ENCODE data around the gene NRK. TPM values are rescaled to one million over a fixed set of nuclear protein-coding genes. Genes with fewer than 3 reads are reported as not detected.
"Not testable (repeated sequence)": the region's sequence is repeated elsewhere in the genome, so short reads cannot be mapped to it uniquely, and the experiment has no call there.

NRK gene
- total RNA-seq, 1 donor from 2014 or later = 0.34 TPM

GRCh38 chrX:105909576-105909975 lies 87.2 kb downstream of the NRK start:
- no peak for DNase-seq

- no peak for DNase-seq
These were observed 88.3 kb downstream of the NRK start for GRCh38 chrX:105910563-105911105.

- no peak for DNase-seq
These were observed 122.9 kb downstream of the NRK start for GRCh38 chrX:105945266-105945665.

DNA sequence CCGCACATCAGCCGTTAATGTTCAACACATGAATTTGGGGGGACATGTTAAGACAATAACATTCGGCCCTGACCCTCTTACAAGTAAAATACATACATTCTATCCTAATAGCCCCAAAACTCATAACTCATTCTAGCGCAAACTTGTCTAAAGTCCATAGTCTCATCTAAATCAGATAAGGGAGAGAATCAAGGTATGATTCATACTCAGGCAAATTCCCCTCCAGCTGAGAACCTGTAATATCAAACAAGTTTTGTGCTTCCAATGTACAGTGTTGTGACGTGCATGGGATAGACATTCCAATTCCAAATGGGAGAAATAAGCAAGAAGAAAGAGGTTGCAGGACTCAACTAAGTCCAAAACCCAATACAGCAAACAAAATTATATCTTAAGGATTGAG lies 147.1 kb downstream of the NRK start:
- no peak for DNase-seq

DNA sequence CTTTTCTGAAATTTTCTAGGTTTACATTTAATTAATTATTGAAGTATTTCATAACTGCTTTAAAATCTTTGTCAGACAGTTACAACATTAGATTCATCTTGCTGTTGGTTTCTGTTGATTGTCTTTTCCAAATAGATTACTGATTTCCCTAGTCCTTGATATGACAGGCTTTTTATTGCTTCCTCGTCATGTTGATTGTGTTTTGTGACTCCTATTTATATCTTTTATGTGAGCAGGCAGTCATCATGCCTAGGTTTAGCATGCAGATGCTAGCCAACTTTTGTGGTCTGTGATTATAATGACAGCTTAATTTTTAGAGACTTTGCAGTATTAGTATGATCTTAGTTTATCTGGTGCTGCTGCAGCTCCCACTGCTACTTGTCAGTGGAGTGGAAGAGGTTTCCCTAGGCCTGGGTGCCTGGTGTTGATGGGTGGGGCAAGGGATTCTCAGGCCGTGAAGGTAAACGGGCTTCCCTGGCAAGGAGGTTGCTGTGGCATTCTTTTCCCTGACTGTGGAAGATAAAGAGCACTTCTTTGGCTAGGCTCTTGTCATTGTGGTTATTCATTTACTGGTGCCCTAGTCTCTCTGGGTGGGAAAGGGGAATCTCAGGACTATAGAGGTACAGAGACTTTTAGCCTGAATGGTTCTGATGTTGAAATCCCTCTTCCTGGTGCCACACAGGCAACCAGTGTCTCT lies 150.5 kb downstream of the NRK start:
- no peak for DNase-seq

- no peak for DNase-seq
These were observed 151.0 kb downstream of the NRK start for GRCh38 chrX:105973387-105973739.

DNA sequence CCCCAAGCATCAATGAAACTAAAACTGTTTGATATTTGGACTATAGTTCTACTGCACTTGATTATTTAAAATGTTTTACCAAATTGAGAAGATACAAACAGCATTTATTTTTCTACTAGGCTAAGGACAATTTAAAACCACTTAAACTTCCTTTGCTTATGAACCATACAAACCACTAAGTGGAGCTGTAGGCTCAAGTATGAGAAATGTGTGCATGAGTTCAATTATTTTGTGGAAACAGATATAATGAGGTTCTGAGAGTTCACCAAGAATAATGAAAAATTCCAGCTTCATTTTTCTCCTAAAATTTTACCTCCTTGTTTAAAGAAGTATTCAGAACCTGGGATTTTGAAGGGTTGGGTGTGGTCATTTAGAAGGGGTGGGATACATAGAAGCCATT lies 153.0 kb downstream of the NRK start:
- no peak for DNase-seq

- no peak for DNase-seq
These were observed 159.6 kb downstream of the NRK start for GRCh38 chrX:105981772-105982485.

DNA sequence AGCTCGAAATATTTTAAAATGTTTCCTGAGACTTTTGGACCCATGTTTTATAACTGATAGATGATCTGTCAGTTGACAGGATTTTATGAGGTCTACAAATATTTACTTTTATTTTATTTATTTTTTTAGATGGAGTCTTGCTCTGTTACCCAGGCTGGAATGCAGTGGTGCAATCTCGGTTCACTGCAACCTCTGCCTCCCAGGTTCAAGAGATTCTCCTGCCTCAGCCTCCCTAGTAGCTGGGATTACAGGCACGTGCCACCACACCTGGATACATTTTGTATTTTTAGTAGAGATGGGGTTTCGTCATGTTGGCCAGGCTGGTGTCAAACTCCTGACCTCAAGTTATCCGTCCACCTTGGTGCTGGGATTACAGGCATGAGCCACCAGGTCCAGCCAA lies 166.1 kb downstream of the NRK start:
- DNase-seq = not testable (repeated sequence)

GRCh38 chrX:105999294-105999693 lies 177.0 kb downstream of the NRK start:
- DNase-seq = no peak

DNA sequence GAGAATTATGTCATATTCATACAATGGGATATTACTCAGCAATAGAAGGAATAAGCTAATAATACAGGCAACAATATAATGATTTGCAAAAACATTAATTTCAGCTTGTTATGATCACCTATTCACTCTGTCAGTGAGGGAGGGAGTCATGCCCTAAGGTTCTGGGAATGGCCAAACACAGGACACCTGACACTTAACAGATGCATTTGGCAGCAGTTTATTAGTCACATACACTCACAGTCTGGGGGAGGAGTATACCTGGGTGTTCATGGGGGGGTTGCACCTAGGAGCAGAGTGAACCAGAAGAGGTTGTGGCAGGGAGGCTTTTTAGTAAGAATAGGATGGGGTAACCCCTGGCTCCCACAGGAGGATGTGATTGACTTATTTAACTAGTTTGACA lies 177.9 kb downstream of the NRK start:
- no peak for DNase-seq

GRCh38 chrX:106000609-106001008 lies 178.3 kb downstream of the NRK start:
- DNase-seq = not testable (repeated sequence)

DNA sequence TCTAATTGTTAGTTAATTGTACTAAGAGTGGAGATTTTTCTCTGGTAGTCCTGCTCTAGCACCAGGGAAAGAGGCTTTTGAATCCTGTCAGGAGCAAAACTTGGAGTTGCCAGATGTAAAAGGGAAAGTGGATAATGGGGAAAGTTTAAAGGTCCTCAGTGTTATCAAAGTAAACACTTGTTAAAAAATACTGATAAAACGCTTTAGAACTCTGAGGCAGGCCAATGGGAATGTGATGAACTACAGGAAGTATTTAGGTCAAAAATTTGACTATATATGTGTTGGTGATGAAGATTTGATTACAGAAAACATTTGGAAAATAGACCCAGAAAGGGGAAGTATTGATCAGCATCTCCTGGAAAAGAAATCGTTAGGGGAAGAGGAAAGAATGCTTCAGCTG lies 183.3 kb downstream of the NRK start:
- no peak for DNase-seq

DNA sequence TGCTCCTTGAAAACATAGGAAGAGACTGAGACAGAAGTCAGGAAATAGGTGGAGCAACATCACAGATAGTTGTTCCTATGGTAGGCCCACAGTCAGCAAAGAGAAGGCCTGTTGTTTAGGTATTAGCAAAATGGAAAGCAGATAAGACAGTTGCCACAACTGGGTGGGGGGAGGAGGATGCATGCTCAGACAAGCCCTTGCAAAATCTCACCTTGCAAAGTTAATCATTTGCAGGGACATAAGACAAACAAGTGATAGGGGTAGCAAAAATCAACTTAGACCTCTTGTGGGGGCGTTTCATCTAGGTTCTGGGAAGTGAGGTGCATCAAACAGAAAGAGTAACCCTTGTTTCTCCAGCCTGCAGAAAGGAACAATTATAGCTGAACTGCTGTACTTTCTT lies 185.5 kb downstream of the NRK start:
- DNase-seq = no peak

Other genes with a start within 250 kb of the NRK start
- gene SERPINA7, start 216.2 kb downstream of the NRK start, total RNA-seq = not detected in 2 replicates

Measured in dermis blood vessel endothelial cell (primary cell).